Measurements from ENCODE around the gene HOXA3. TPM values are rescaled to one million over a fixed set of nuclear protein-coding genes. Genes with fewer than 3 reads are reported as not detected.

HOXA3 gene
- total and polyA plus RNA-seq, 2 of the 13 experiments (the other 11 are each of a cell fraction or from before 2014, with no cell fraction given) = 2.9 to 4.6 TPM

- in situ Hi-C loops (cut with HindIII; ENCODE audit: extremely low pct_ligation_motif_present, low pct_unique_long_range_greater_than_20kb) (loop anchor here (25.0 kb wide), 1 partner anchor 1063 kb away; no protein-coding TSS in a partner anchor), intact Hi-C loops (cut with micrococcal nuclease; ENCODE audit: unreplicated experiment) (no loop called here)
- Histone ChIP-seq H3K4me3 (replicated peaks in 1 of 3; ENCODE audit: insufficient read depth in 1 of 3, low read depth in 2 of 3, low read length in 3 of 3) (peak overlapping the region; percentile 80 to 88 (median 85)), H2AFZ (ENCODE audit: low read length) (peak overlapping the region; percentile 89), H3K79me2 (ENCODE audit: insufficient read depth, low read length) (peaks cover 5% of the 10 kb centered on the region), H4K20me1 (ENCODE audit: insufficient read depth, low read length) (no peaks in the 10 kb centered on the region), H3K4me1 (ENCODE audit: insufficient read depth, low read length) (peaks cover 40% of the 10 kb centered on the region), H3K9me3 (ENCODE audit: low read length) (no peaks in the 10 kb centered on the region), H3K36me3 (replicated peaks in 1 of 2; ENCODE audit: control insufficient read depth in 1 of 2, insufficient read depth in 2 of 2, low read length in 2 of 2) (no peaks in the 10 kb centered on the region; a peak in 2 of 5 replicates), H3K27ac (ENCODE audit: extremely low read length, insufficient read depth, low read length) (peak overlapping the region; percentile 47), H3K9ac (ENCODE audit: insufficient read depth, low read depth, low read length) (peak overlapping the region; percentile 76), H3K4me2 (ENCODE audit: low read depth, low read length) (peak overlapping the region; percentile 88), H3K27me3 (ENCODE audit: control insufficient read depth in 1 of 2, insufficient read depth in 2 of 2, low read length in 2 of 2) (peaks cover 3 to 38% of the 10 kb centered on the region in 2 experiments)
- POLR2A ChIA-PET = interaction anchor here (1.2 to 1.9 kb wide), 7 partner anchors 8 to 286 kb away, joined by 3 to 10 read pairs (median 6); partner anchors contain the start of genes HOXA4 and SKAP2
- 11% methylated on average over 8 of the region's 13 CpGs for WGBS (ENCODE audit: low lambda C conversion rate)
- FAIRE-seq (no peak), ATAC-seq (peak; percentile 73), DNase-seq (ENCODE audit: low spot score) (no peak)
- BruUV-seq (replicated peaks) = no TSS peak
- CTCF ChIA-PET (ENCODE audit: low intra/inter-chr PET ratio, low total read pairs) = interaction anchor here (1.7 kb wide), 1 partner anchor 11 kb away, joined by 13 read pairs; no protein-coding TSS in a partner anchor
- TF ChIP-seq FOXO4 (CRISPR knock-in tag; conservative IDR thresholded peaks at IDR 0.05) (0 out of 2 replicates have a peak, but pooled peaks have one; percentile 75), MXD1 (CRISPR knock-in tag; IDR thresholded peaks at IDR 0.05) (0 out of 2 replicates have a peak, but pooled peaks have one; percentile 14), SKI (IDR thresholded peaks at IDR 0.05; ENCODE audit: partially characterized antibody) (no peak), FOXC1 (CRISPR knock-in tag; IDR thresholded peaks at IDR 0.05; ENCODE audit: borderline replicate concordance) (peak; percentile 20; the same call in 1 of the 2 replicates)
- TF ChIP-seq, protein P1, sequence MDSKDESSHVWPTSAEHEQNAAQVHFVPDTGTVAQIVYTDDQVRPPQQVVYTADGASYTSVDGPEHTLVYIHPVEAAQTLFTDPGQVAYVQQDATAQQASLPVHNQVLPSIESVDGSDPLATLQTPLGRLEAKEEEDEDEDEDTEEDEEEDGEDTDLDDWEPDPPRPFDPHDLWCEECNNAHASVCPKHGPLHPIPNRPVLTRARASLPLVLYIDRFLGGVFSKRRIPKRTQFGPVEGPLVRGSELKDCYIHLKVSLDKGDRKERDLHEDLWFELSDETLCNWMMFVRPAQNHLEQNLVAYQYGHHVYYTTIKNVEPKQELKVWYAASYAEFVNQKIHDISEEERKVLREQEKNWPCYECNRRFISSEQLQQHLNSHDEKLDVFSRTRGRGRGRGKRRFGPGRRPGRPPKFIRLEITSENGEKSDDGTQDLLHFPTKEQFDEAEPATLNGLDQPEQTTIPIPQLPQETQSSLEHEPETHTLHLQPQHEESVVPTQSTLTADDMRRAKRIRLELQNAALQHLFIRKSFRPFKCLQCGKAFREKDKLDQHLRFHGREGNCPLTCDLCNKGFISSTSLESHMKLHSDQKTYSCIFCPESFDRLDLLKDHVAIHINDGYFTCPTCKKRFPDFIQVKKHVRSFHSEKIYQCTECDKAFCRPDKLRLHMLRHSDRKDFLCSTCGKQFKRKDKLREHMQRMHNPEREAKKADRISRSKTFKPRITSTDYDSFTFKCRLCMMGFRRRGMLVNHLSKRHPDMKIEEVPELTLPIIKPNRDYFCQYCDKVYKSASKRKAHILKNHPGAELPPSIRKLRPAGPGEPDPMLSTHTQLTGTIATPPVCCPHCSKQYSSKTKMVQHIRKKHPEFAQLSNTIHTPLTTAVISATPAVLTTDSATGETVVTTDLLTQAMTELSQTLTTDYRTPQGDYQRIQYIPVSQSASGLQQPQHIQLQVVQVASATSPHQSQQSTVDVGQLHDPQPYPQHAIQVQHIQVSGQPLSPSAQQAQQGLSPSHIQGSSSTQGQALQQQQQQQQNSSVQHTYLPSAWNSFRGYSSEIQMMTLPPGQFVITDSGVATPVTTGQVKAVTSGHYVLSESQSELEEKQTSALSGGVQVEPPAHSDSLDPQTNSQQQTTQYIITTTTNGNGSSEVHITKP (CRISPR knock-in tag; IDR thresholded peaks at IDR 0.05; ENCODE audit: low read depth) = no peak
- TF ChIP-seq, protein P2, sequence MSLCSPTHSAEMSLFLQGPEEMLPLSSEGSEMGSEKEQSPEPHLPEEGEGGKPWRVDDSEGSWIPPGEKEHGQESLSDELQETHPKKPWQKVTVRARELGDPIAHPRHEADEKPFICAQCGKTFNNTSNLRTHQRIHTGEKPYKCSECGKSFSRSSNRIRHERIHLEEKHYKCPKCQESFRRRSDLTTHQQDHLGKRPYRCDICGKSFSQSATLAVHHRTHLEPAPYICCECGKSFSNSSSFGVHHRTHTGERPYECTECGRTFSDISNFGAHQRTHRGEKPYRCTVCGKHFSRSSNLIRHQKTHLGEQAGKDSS (CRISPR knock-in tag; IDR thresholded peaks at IDR 0.05; ENCODE audit: borderline replicate concordance, low read depth) = peak; percentile 11; the same call in 1 of the 2 replicates
- TF ChIP-seq, protein P3, sequence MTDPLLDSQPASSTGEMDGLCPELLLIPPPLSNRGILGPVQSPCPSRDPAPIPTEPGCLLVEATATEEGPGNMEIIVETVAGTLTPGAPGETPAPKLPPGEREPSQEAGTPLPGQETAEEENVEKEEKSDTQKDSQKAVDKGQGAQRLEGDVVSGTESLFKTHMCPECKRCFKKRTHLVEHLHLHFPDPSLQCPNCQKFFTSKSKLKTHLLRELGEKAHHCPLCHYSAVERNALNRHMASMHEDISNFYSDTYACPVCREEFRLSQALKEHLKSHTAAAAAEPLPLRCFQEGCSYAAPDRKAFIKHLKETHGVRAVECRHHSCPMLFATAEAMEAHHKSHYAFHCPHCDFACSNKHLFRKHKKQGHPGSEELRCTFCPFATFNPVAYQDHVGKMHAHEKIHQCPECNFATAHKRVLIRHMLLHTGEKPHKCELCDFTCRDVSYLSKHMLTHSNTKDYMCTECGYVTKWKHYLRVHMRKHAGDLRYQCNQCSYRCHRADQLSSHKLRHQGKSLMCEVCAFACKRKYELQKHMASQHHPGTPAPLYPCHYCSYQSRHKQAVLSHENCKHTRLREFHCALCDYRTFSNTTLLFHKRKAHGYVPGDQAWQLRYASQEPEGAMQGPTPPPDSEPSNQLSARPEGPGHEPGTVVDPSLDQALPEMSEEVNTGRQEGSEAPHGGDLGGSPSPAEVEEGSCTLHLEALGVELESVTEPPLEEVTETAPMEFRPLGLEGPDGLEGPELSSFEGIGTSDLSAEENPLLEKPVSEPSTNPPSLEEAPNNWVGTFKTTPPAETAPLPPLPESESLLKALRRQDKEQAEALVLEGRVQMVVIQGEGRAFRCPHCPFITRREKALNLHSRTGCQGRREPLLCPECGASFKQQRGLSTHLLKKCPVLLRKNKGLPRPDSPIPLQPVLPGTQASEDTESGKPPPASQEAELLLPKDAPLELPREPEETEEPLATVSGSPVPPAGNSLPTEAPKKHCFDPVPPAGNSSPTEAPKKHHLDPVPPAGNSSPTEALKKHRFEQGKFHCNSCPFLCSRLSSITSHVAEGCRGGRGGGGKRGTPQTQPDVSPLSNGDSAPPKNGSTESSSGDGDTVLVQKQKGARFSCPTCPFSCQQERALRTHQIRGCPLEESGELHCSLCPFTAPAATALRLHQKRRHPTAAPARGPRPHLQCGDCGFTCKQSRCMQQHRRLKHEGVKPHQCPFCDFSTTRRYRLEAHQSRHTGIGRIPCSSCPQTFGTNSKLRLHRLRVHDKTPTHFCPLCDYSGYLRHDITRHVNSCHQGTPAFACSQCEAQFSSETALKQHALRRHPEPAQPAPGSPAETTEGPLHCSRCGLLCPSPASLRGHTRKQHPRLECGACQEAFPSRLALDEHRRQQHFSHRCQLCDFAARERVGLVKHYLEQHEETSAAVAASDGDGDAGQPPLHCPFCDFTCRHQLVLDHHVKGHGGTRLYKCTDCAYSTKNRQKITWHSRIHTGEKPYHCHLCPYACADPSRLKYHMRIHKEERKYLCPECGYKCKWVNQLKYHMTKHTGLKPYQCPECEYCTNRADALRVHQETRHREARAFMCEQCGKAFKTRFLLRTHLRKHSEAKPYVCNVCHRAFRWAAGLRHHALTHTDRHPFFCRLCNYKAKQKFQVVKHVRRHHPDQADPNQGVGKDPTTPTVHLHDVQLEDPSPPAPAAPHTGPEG (CRISPR knock-in tag; IDR thresholded peaks at IDR 0.05) = peak; percentile 31; the same call in 1 of the 2 replicates
These were observed 2.4 kb downstream of the HOXA3 start for GRCh38 chr7:27149842-27150567.

Data from HepG2 (cell line).